A549 (cell line): ENCODE results near the gene RMND5B. TPM values are rescaled to one million over a fixed set of nuclear protein-coding genes. Genes with fewer than 3 reads are reported as not detected.

Experiments used
- ATAC-seq, 2 experiments: fragments of 200-7000 bp in 1 of 2; fragments of >200 bp in 1 of 2; cut with Nextera tagmentation in 1 of 2; cut with Tn5 transposase in 1 of 2; 3 replicates each; pipeline versions ENCODE4 v1.8.0 to v1.9.1; 2018 to 2020; ENCODE audit warnings: mild to moderate bottlenecking in 1 of 2, moderate library complexity in 1 of 2
- CTCF ChIA-PET: fragments of 300-600 bp; sonication (Branson Sonifier 250); formaldehyde crosslinking; extraction: SDS; loops from one replicate; lab custom pipeline; 2021; ENCODE audit warnings: antibody characterized with exemption, inconsistent platforms; lab: Yijun Ruan, JAX
- POLR2A ChIA-PET: fragments of 350-600 bp; formaldehyde crosslinking; extraction: SDS; loops from one replicate; lab custom pipeline; 2021; ENCODE audit warnings: antibody characterized with exemption, inconsistent platforms; lab: Yijun Ruan, JAX
- DNase-seq, 2 experiments: peaks; one replicate each; pipeline versions ENCODE4 v3.0.0 to v3.0.0-alpha.2; 2011 to 2016; ENCODE audit warnings: low read depth in 1 of 2, low spot score in 1 of 2
- FAIRE-seq: peaks from 2 replicates; lab custom pipeline; 2011; peaks lifted over from hg19 to GRCh38; lab: Jason Lieb, UNC
- H3K27ac ChIP-seq, 2 experiments: fragments of >200 bp; sonication (Bioruptor Twin); formaldehyde crosslinking; 3 replicates each; pipeline ENCODE4 v1.5.1; 2016 to 2017
- H3K4me1 ChIP-seq: fragments of >200 bp; sonication (Bioruptor Twin); formaldehyde crosslinking; 3 replicates; pipeline ENCODE4 v1.6.1; 2016
- H3K4me2 ChIP-seq: fragments of >200 bp; sonication (Bioruptor Twin); formaldehyde crosslinking; 3 replicates; pipeline ENCODE4 v1.6.1; 2016
- H3K4me3 ChIP-seq: fragments of >200 bp; sonication (Bioruptor Twin); formaldehyde crosslinking; 3 replicates; pipeline ENCODE4 v1.5.1; 2016
- H3K9me3 ChIP-seq: fragments of >200 bp; sonication (Bioruptor Twin); formaldehyde crosslinking; 3 replicates; pipeline ENCODE4 v1.6.1; 2016
- BHLHE40 ChIP-seq: IDR thresholded peaks from 2 replicates; pipeline ENCODE4 v1.6.1; 2012; ENCODE audit warnings: low read depth, low read length, inconsistent platforms
- CBX8 ChIP-seq: fragments of 200-600 bp; sonication (generic); IDR thresholded peaks from 2 replicates; pipeline ENCODE4 v1.6.1; 2016
- CHD2 ChIP-seq: fragments of 150-350 bp; IDR thresholded peaks from 2 replicates; pipeline ENCODE4 v1.6.1; 2014; ENCODE audit warnings: low read length; ENCODE audit not compliant: partially characterized antibody
- EHMT2 ChIP-seq: fragments of 200-600 bp; sonication (generic); IDR thresholded peaks from 2 replicates; pipeline ENCODE4 v1.6.1; 2016; ENCODE audit warnings: antibody characterized with exemption, low read depth, mild to moderate bottlenecking, moderate library complexity
- ESRRA ChIP-seq: fragments of 150-350 bp; IDR thresholded peaks from 2 replicates; pipeline ENCODE4 v1.6.1; 2014; ENCODE audit warnings: mild to moderate bottlenecking, low read length, borderline replicate concordance
- FOSL2 ChIP-seq, 2 experiments: fragments of 450-650 bp in 1 of 2; fragments of >200 bp in 1 of 2; sonication (Bioruptor Twin) in 1 of 2; formaldehyde crosslinking; IDR thresholded peaks; 2 replicates each; pipeline versions ENCODE4 v1.5.0 to v1.6.1; 2016 to 2020; ENCODE audit warnings: mild to moderate bottlenecking in 1 of 2, moderate library complexity in 1 of 2
- FOXS1 ChIP-seq: fragments of 250-450 bp; sonication (Bioruptor Pico); IDR thresholded peaks from 2 replicates; pipeline ENCODE4 v1.5.0; 2020; ENCODE audit warnings: mild to moderate bottlenecking, moderate library complexity
- GATA3 ChIP-seq: IDR thresholded peaks from 2 replicates; pipeline ENCODE4 v1.6.1; 2012; ENCODE audit warnings: borderline replicate concordance
- HEYL ChIP-seq: fragments of 250-450 bp; sonication (Bioruptor Pico); IDR thresholded peaks from 2 replicates; pipeline ENCODE4 v1.8.0; 2021; ENCODE audit warnings: mild to moderate bottlenecking, moderate library complexity
- HOXB13 ChIP-seq: fragments of 250-450 bp; sonication (Bioruptor Pico); IDR thresholded peaks from 2 replicates; pipeline ENCODE4 v1.5.0; 2020; ENCODE audit warnings: low read depth, mild to moderate bottlenecking, moderate library complexity
- HOXB5 ChIP-seq: fragments of 250-450 bp; sonication (Bioruptor Pico); IDR thresholded peaks from 2 replicates; pipeline ENCODE4 v1.5.0; 2020; ENCODE audit warnings: mild to moderate bottlenecking, moderate library complexity
- JUN ChIP-seq, 2 experiments: fragments of >200 bp; sonication (Bioruptor Twin); formaldehyde crosslinking; IDR thresholded peaks; 2 replicates in 1 of 2; 3 replicates in 1 of 2; pipeline ENCODE4 v1.6.1; 2016 to 2017
- JUNB ChIP-seq: fragments of >200 bp; sonication (Bioruptor Twin); formaldehyde crosslinking; IDR thresholded peaks from 2 replicates; pipeline ENCODE4 v1.6.1; 2016
- KDM5A ChIP-seq: fragments of 200-600 bp; sonication (generic); IDR thresholded peaks from 2 replicates; pipeline ENCODE4 v1.6.1; 2016; ENCODE audit warnings: antibody characterized with exemption, mild to moderate bottlenecking
- POLR2A ChIP-seq: IDR thresholded peaks from 2 replicates; pipeline ENCODE4 v1.6.1; 2012; ENCODE audit warnings: mild to moderate bottlenecking, low read length
- RAD21 ChIP-seq, 2 experiments: fragments of >200 bp in 1 of 2; sonication (Bioruptor Twin) in 1 of 2; formaldehyde crosslinking in 1 of 2; IDR thresholded peaks in 1 of 2; conservative IDR thresholded peaks in 1 of 2; 2 replicates in 1 of 2; 3 replicates in 1 of 2; pipeline ENCODE4 v1.6.1; 2012 to 2018; ENCODE audit warnings: inconsistent platforms in 1 of 2
- RARB ChIP-seq: fragments of 250-450 bp; sonication (Bioruptor Pico); IDR thresholded peaks from 2 replicates; pipeline ENCODE4 v1.8.0; 2021; ENCODE audit warnings: mild to moderate bottlenecking, moderate library complexity
- SMC3 ChIP-seq: fragments of >200 bp; sonication (Bioruptor Twin); formaldehyde crosslinking; IDR thresholded peaks from 3 replicates; pipeline ENCODE4 v1.6.1; 2018; ENCODE audit warnings: inconsistent platforms
- SREBF2 ChIP-seq: fragments of 450-650 bp; IDR thresholded peaks from 2 replicates; pipeline ENCODE4 v1.6.1; 2014; ENCODE audit warnings: mild to moderate bottlenecking, moderate library complexity
- TP53 ChIP-seq: fragments of 250-450 bp; sonication (Bioruptor Pico); IDR thresholded peaks from 2 replicates; pipeline ENCODE4 v1.5.0; 2021; ENCODE audit warnings: mild to moderate bottlenecking, moderate library complexity
- ZC3H11A ChIP-seq: fragments of 450-650 bp; IDR thresholded peaks from 2 replicates; pipeline ENCODE4 v1.6.1; 2014; ENCODE audit warnings: antibody characterized with exemption, mild to moderate bottlenecking
- ZSCAN20 ChIP-seq: fragments of 250-450 bp; sonication (Bioruptor Pico); IDR thresholded peaks from 2 replicates; pipeline ENCODE4 v1.8.0; 2022; ENCODE audit warnings: mild to moderate bottlenecking, moderate library complexity
- WGBS: methylation state at CpG from one replicate; pipeline ENCODE4 v1.1.6; 2017; ENCODE audit errors: missing lambda C conversion rate; 5-methylcytosine and 5-hydroxymethylcytosine counted together
- polyA plus RNA-seq, 4 experiments: library from polyadenylated mRNA; depleted of rRNA in 3 of 4; stranded (reverse); fragments of >200 nt; fragmentation: RNase III in 1 of 4; extraction: RNeasy Plus Mini Kit Qiagen cat#74134 plus additional on column Dnase treatment in 1 of 4; gene quantifications; 2 replicates in 3 of 4; 3 replicates in 1 of 4; pipeline ENCODE4 v1.2.3, GENCODE V29; 2011 to 2017
- TF ChIP-seq, protein P1 (sequence below): fragments of 200-600 bp; sonication (generic); IDR thresholded peaks from 2 replicates; pipeline ENCODE4 v1.6.1; 2016; ENCODE audit warnings: antibody characterized with exemption, mild to moderate bottlenecking, moderate library complexity
- TF ChIP-seq, protein P2 (sequence below): IDR thresholded peaks from 2 replicates; pipeline ENCODE4 v1.6.1; 2012; ENCODE audit warnings: low read depth, borderline replicate concordance
- TF ChIP-seq, protein P3 (sequence below): fragments of 250-450 bp; sonication (Bioruptor Pico); IDR thresholded peaks from 2 replicates; pipeline ENCODE4 v1.5.0; 2020; ENCODE audit warnings: low read depth, mild to moderate bottlenecking, moderate library complexity
- TF ChIP-seq, protein P4 (sequence below): fragments of >200 bp; sonication (Bioruptor Twin); formaldehyde crosslinking; IDR thresholded peaks from 3 replicates; pipeline ENCODE4 v1.5.1; 2016

RMND5B gene
- polyA plus RNA-seq, 2 of the 4 experiments (the other 2 are of a cell fraction) = 20.2 to 30.3 TPM

DNA sequence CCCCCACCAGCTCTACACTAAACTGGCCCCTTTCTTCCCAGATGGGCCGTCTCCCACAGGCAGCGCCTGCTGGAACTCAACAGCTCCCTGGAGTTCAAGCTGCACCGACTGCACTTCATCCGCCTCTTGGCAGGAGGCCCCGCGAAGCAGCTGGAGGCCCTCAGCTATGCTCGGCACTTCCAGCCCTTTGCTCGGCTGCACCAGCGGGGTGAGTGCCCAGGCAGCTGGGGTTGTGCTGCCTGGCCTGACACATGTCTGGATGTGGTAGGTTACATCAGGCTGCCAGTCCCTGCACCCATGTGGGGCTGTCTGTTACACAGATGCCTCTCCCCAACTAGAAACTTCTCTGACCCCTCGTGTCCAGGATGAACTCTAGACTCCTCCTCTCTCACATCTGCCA, 13.1 kb downstream of the RMND5B start:
- ATAC-seq = no peak
- CTCF ChIA-PET = interaction anchor here (0.9 to 9.3 kb wide), 9 partner anchors 9 to 162 kb away, joined by 3 to 174 read pairs (median 6); partner anchors contain the start of gene RMND5B
- Histone ChIP-seq H3K4me1 (peaks cover 8% of the 10 kb centered on the region; the same call in 2 of the 3 replicates), H3K4me2 (no peak overlapping the region), H3K9me3 (no peaks in the 10 kb centered on the region)
- DNase-seq = no peak
- POLR2A ChIA-PET = interaction anchor here (1.9 kb wide), 1 partner anchor 10 kb away, joined by 7 read pairs; the partner anchor contains the start of gene NHP2
- no peak for TF ChIP-seq ESRRA
- TF ChIP-seq, all 56 proteins: peak for 0
- no peak for FAIRE-seq
- Histone ChIP-seq H3K27ac (no peak overlapping the region), H3K4me3 (no peak overlapping the region)
- WGBS = 84% methylated on average over 10 of the region's 10 CpGs

DNA sequence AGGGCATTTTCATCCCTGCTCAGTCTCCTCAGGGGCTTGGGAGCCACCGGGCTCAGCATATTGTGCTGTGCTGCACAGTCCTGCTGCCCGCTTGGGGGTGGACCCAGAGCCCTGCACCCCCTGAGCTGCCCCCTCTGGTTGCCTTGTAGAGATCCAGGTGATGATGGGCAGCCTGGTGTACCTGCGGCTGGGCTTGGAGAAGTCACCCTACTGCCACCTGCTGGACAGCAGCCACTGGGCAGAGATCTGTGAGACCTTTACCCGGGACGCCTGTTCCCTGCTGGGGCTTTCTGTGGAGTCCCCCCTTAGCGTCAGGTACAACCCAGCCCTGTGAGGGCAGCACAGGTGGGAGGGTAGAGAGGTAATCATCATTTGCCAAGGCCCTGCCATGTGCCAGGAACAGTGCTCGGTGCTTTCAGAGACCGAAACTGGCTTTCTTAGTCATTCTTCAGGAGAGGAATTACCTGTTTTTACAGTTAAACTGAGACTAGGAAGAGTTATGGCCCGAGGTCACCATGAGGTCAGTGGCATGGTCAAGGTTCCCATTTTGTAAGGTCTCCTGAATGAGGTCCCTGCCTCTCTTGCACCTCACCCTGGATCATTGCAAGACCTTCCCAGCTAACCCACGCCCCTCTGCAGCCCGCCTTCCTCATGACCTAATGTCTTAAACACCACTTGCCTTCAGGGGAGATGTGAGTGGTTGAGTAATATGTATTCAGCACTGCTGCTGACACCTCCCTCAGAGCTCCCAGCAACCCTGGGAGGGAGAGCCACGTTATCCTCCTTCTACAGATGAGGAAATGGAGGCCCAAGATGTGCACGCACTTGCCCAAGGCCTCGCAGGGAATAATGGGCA, 15.4 kb downstream of the RMND5B start:
- 45% methylated on average over 12 of the region's 14 CpGs for WGBS

DNA sequence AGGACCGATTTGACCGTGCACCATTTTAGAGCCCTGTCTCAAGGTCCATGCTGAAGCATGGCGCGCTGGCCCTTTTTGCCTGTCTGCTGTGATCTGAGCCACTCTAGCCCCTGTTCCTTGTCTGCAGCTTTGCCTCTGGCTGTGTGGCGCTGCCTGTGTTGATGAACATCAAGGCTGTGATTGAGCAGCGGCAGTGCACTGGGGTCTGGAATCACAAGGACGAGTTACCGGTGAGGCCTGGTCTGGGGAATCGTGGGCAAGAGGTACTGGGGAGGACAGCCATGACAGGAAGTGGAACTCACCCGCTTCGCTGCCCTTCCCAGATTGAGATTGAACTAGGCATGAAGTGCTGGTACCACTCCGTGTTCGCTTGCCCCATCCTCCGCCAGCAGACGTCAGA, 16.6 kb downstream of the RMND5B start:
- DNase-seq (no peak), ATAC-seq (no peak), FAIRE-seq (no peak)
- Histone ChIP-seq H3K4me1 (peaks cover 12% of the 10 kb centered on the region; the same call in 2 of the 3 replicates), H3K4me3 (no peak overlapping the region), H3K27ac (no peak overlapping the region), H3K9me3 (no peaks in the 10 kb centered on the region), H3K4me2 (no peak overlapping the region)
- 88% methylated on average over 15 of the region's 15 CpGs for WGBS
- POLR2A ChIA-PET = no interaction called here
- CTCF ChIA-PET = interaction anchor here (1.3 to 9.3 kb wide), 6 partner anchors 10 to 71 kb away, joined by 3 to 174 read pairs (median 8); no protein-coding TSS in a partner anchor
- no peak for TF ChIP-seq ZSCAN20 (CRISPR knock-in tag)
- no peak for TF ChIP-seq GATA3
- TF ChIP-seq HOXB13 = no peak
- TF ChIP-seq CHD2 = no peak
- TF ChIP-seq EHMT2 = no peak
- TF ChIP-seq JUN (IDR thresholded peaks at IDR 0.05) = no peak; a peak in 1 of 5 replicates
- TF ChIP-seq TP53 (CRISPR knock-in tag) = no peak
- TF ChIP-seq, protein P1, sequence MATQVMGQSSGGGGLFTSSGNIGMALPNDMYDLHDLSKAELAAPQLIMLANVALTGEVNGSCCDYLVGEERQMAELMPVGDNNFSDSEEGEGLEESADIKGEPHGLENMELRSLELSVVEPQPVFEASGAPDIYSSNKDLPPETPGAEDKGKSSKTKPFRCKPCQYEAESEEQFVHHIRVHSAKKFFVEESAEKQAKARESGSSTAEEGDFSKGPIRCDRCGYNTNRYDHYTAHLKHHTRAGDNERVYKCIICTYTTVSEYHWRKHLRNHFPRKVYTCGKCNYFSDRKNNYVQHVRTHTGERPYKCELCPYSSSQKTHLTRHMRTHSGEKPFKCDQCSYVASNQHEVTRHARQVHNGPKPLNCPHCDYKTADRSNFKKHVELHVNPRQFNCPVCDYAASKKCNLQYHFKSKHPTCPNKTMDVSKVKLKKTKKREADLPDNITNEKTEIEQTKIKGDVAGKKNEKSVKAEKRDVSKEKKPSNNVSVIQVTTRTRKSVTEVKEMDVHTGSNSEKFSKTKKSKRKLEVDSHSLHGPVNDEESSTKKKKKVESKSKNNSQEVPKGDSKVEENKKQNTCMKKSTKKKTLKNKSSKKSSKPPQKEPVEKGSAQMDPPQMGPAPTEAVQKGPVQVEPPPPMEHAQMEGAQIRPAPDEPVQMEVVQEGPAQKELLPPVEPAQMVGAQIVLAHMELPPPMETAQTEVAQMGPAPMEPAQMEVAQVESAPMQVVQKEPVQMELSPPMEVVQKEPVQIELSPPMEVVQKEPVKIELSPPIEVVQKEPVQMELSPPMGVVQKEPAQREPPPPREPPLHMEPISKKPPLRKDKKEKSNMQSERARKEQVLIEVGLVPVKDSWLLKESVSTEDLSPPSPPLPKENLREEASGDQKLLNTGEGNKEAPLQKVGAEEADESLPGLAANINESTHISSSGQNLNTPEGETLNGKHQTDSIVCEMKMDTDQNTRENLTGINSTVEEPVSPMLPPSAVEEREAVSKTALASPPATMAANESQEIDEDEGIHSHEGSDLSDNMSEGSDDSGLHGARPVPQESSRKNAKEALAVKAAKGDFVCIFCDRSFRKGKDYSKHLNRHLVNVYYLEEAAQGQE = no peak
- TF ChIP-seq ZC3H11A = no peak
- TF ChIP-seq RAD21 (conservative IDR thresholded peaks at IDR 0.05 in 1 of 2, IDR thresholded peaks at IDR 0.05 in 1 of 2) = no peak
- TF ChIP-seq CBX8 = no peak
- TF ChIP-seq BHLHE40 = no peak
- TF ChIP-seq HEYL (CRISPR knock-in tag) = no peak
- TF ChIP-seq, protein P2, sequence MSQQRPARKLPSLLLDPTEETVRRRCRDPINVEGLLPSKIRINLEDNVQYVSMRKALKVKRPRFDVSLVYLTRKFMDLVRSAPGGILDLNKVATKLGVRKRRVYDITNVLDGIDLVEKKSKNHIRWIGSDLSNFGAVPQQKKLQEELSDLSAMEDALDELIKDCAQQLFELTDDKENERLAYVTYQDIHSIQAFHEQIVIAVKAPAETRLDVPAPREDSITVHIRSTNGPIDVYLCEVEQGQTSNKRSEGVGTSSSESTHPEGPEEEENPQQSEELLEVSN = no peak

More for the DNA sequence above, 15.4 kb downstream of the RMND5B start:
- FAIRE-seq = no peak
- peak; percentile 75 to 82 for DNase-seq
- TF ChIP-seq RARB (CRISPR knock-in tag) (no peak), KDM5A (no peak), JUNB (no peak), POLR2A (no peak), ZC3H11A (no peak), SMC3 (peak; percentile 79), RAD21 (conservative IDR thresholded peaks at IDR 0.05 in 1 of 2, IDR thresholded peaks at IDR 0.05 in 1 of 2) (peak; percentile 56 to 63), FOXS1 (CRISPR knock-in tag) (no peak), FOSL2 (IDR thresholded peaks at IDR 0.05) (no peak), FOSL2 (CRISPR knock-in tag; IDR thresholded peaks at IDR 0.05) (no peak), SREBF2 (no peak), HOXB5 (no peak)
- TF ChIP-seq, protein P3, sequence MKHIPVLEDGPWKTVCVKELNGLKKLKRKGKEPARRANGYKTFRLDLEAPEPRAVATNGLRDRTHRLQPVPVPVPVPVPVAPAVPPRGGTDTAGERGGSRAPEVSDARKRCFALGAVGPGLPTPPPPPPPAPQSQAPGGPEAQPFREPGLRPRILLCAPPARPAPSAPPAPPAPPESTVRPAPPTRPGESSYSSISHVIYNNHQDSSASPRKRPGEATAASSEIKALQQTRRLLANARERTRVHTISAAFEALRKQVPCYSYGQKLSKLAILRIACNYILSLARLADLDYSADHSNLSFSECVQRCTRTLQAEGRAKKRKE (CRISPR knock-in tag) = no peak
- TF ChIP-seq, protein P2 = no peak
- TF ChIP-seq, protein P4, sequence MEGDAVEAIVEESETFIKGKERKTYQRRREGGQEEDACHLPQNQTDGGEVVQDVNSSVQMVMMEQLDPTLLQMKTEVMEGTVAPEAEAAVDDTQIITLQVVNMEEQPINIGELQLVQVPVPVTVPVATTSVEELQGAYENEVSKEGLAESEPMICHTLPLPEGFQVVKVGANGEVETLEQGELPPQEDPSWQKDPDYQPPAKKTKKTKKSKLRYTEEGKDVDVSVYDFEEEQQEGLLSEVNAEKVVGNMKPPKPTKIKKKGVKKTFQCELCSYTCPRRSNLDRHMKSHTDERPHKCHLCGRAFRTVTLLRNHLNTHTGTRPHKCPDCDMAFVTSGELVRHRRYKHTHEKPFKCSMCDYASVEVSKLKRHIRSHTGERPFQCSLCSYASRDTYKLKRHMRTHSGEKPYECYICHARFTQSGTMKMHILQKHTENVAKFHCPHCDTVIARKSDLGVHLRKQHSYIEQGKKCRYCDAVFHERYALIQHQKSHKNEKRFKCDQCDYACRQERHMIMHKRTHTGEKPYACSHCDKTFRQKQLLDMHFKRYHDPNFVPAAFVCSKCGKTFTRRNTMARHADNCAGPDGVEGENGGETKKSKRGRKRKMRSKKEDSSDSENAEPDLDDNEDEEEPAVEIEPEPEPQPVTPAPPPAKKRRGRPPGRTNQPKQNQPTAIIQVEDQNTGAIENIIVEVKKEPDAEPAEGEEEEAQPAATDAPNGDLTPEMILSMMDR = peak; percentile 83
- H3K27ac ChIP-seq = no peak overlapping the region
- H3K9me3 ChIP-seq = no peaks in the 10 kb centered on the region
- H3K4me3 ChIP-seq = no peak overlapping the region
- POLR2A ChIA-PET = no interaction called here
- CTCF ChIA-PET = interaction anchor here (0.6 to 9.3 kb wide), 18 partner anchors 8 to 80 kb away, joined by 3 to 174 read pairs (median 6); no protein-coding TSS in a partner anchor
- no peak overlapping the region for H3K4me2 ChIP-seq
- peak; percentile 86 to 90 for ATAC-seq
- H3K4me1 ChIP-seq = peaks cover 8% of the 10 kb centered on the region; the same call in 2 of the 3 replicates
